H9 (cell line): ENCODE results near the gene SH2D3C. TPM values are rescaled to one million over a fixed set of nuclear protein-coding genes. Genes with fewer than 3 reads are reported as not detected.

Experiments
- DNase-seq: peaks from one replicate; pipeline ENCODE4 v3.0.0-alpha.2; 2017
- H2AFZ ChIP-seq: one replicate; pipeline ENCODE4 v1.6.1; 2013; ENCODE audit warnings: mild to moderate bottlenecking, low read length, control low read depth, moderate library complexity
- H2AK5ac ChIP-seq: 2 replicates; pipeline ENCODE4 v1.6.1; 2013; ENCODE audit warnings: low read length, control low read depth, mixed read lengths; ENCODE audit not compliant: insufficient read length
- H2BK120ac ChIP-seq: one replicate; pipeline ENCODE4 v1.6.1; 2013; ENCODE audit warnings: low read depth, mild to moderate bottlenecking, low read length, control low read depth, inconsistent platforms; ENCODE audit not compliant: poor library complexity, severe bottlenecking
- H2BK12ac ChIP-seq: 2 replicates; pipeline ENCODE4 v1.6.1; 2013; ENCODE audit warnings: low read length, control low read depth, mixed read lengths, low read depth; ENCODE audit not compliant: insufficient read length
- H2BK15ac ChIP-seq: 2 replicates; pipeline ENCODE4 v1.6.1; 2013; ENCODE audit warnings: low read depth, low read length, control low read depth
- H2BK20ac ChIP-seq: one replicate; pipeline ENCODE4 v1.6.1; 2013; ENCODE audit warnings: low read depth, mild to moderate bottlenecking, low read length, control low read depth, inconsistent platforms; ENCODE audit not compliant: poor library complexity, severe bottlenecking
- H2BK5ac ChIP-seq: 2 replicates; pipeline ENCODE4 v1.6.1; 2013; ENCODE audit warnings: low read length, control low read depth, mixed read lengths; ENCODE audit not compliant: insufficient read length
- H3K14ac ChIP-seq: 2 replicates; pipeline ENCODE4 v1.6.1; 2013; ENCODE audit warnings: low read length, control low read depth; ENCODE audit not compliant: insufficient read depth
- H3K18ac ChIP-seq: 2 replicates; pipeline ENCODE4 v1.6.1; 2013; ENCODE audit warnings: low read depth, mild to moderate bottlenecking, mixed read lengths, low read length, control low read depth; ENCODE audit not compliant: insufficient read length
- H3K23ac ChIP-seq: 2 replicates; pipeline ENCODE4 v1.6.1; 2013; ENCODE audit warnings: low read length, control low read depth, mixed read lengths, low read depth; ENCODE audit not compliant: insufficient read length
- H3K23me2 ChIP-seq: 2 replicates; pipeline ENCODE4 v1.6.1; 2013; ENCODE audit warnings: low read depth, mild to moderate bottlenecking, mixed read lengths, low read length, control low read depth; ENCODE audit not compliant: insufficient read length, poor library complexity, severe bottlenecking
- H3K27ac ChIP-seq: 2 replicates; pipeline ENCODE4 v1.5.1; 2013; ENCODE audit warnings: low read length, control low read depth, mixed read lengths, low read depth; ENCODE audit not compliant: insufficient read length
- H3K27me3 ChIP-seq: 2 replicates; pipeline ENCODE4 v1.6.1; 2013; ENCODE audit warnings: low read length, control low read depth, inconsistent platforms; ENCODE audit not compliant: insufficient read depth
- H3K4ac ChIP-seq: 2 replicates; pipeline ENCODE4 v1.6.1; 2013; ENCODE audit warnings: low read depth, mild to moderate bottlenecking, control low read depth, inconsistent platforms, low read length, moderate library complexity
- H3K4me1 ChIP-seq: 2 replicates; pipeline ENCODE4 v1.6.1; 2013; ENCODE audit warnings: low read length, control low read depth, inconsistent platforms; ENCODE audit not compliant: insufficient read depth
- H3K4me2 ChIP-seq: 2 replicates; pipeline ENCODE4 v1.6.1; 2013; ENCODE audit warnings: low read length, control low read depth, mixed read lengths; ENCODE audit not compliant: insufficient read length, insufficient read depth
- H3K56ac ChIP-seq: 2 replicates; pipeline ENCODE4 v1.6.1; 2013; ENCODE audit warnings: low read depth, mild to moderate bottlenecking, mixed read lengths, low read length, control low read depth; ENCODE audit not compliant: insufficient read length
- H3K79me1 ChIP-seq: 2 replicates; pipeline ENCODE4 v1.6.1; 2013; ENCODE audit warnings: low read depth, mild to moderate bottlenecking, moderate library complexity, low read length, control low read depth, inconsistent platforms; ENCODE audit not compliant: insufficient read depth, poor library complexity, severe bottlenecking
- H3K79me2 ChIP-seq: 2 replicates; pipeline ENCODE4 v1.6.1; 2013; ENCODE audit warnings: low read length, control low read depth, inconsistent platforms; ENCODE audit not compliant: insufficient read depth
- H3K9ac ChIP-seq: 2 replicates; pipeline ENCODE4 v1.6.1; 2013; ENCODE audit warnings: low read length, control low read depth, mixed read lengths; ENCODE audit not compliant: insufficient read length; ENCODE audit errors: extremely low read depth
- H3K9me3 ChIP-seq: one replicate; pipeline ENCODE4 v1.6.1; 2013; ENCODE audit warnings: low read depth, low read length, inconsistent platforms; ENCODE audit not compliant: control insufficient read depth
- H3T11ph ChIP-seq: one replicate; pipeline ENCODE4 v1.6.1; 2013; ENCODE audit warnings: mild to moderate bottlenecking, low read length, control low read depth, inconsistent platforms
- H4K20me1 ChIP-seq: one replicate; pipeline ENCODE4 v1.6.1; 2013; ENCODE audit not compliant: control insufficient read depth, insufficient read length, insufficient read depth
- H4K5ac ChIP-seq: 2 replicates; pipeline ENCODE4 v1.6.1; 2013; ENCODE audit warnings: low read depth, mild to moderate bottlenecking, mixed read lengths, low read length, control low read depth; ENCODE audit not compliant: insufficient read length
- H4K8ac ChIP-seq: replicated peaks from 2 replicates; pipeline ENCODE4 v1.6.1; 2013; ENCODE audit warnings: low read length, control low read depth, mixed read lengths, low read depth; ENCODE audit not compliant: insufficient read length
- H4K91ac ChIP-seq: 2 replicates; pipeline ENCODE4 v1.6.1; 2013; ENCODE audit warnings: low read depth, mild to moderate bottlenecking, moderate library complexity, mixed read lengths, low read length, control low read depth; ENCODE audit not compliant: insufficient read length
- H3K27ac Mint-ChIP-seq, 3 experiments: 2 replicates in 2 of 3; 3 replicates in 1 of 3; pipeline ENCODE4 v1.8.0; 2020 to 2021; ENCODE audit warnings: mixed read lengths in 3 of 3, mild to moderate bottlenecking in 1 of 3, moderate library complexity in 1 of 3
- H3K27me3 Mint-ChIP-seq: 2 replicates; pipeline ENCODE4 v1.8.0; 2021; ENCODE audit warnings: low read depth, mild to moderate bottlenecking, moderate library complexity, mixed read lengths
- H3K36me3 Mint-ChIP-seq, 3 experiments: 2 replicates in 2 of 3; 3 replicates in 1 of 3; pipeline ENCODE4 v1.8.0; 2020 to 2021; ENCODE audit warnings: low read depth in 3 of 3, mixed read lengths in 3 of 3; ENCODE audit not compliant: insufficient read depth in 1 of 3
- H3K4me1 Mint-ChIP-seq, 2 experiments: 2 replicates each; pipeline ENCODE4 v1.8.0; 2020; ENCODE audit warnings: mixed read lengths in 2 of 2
- H3K4me3 Mint-ChIP-seq, 2 experiments: 2 replicates in 1 of 2; 3 replicates in 1 of 2; pipeline ENCODE4 v1.8.0; 2020 to 2021; ENCODE audit warnings: mild to moderate bottlenecking in 2 of 2, mixed read lengths in 2 of 2, moderate library complexity in 1 of 2
- H3K9me3 Mint-ChIP-seq, 2 experiments: 2 replicates in 1 of 2; 3 replicates in 1 of 2; pipeline ENCODE4 v1.8.0; 2020; ENCODE audit warnings: mild to moderate bottlenecking in 2 of 2, mixed read lengths in 2 of 2, moderate library complexity in 1 of 2
- WGBS: extraction: QIAGEN DNeasy Blood & Tissue Kit; methylation state at CpG from one replicate; pipeline ENCODE4 v1.1.7; 2013; ENCODE audit warnings: missing lambda C conversion rate, low lambda C conversion rate, mixed read lengths; ENCODE audit not compliant: insufficient read length; ENCODE audit errors: extremely low coverage; 5-methylcytosine and 5-hydroxymethylcytosine counted together
- total RNA-seq: library from RNA; stranded (reverse); gene quantifications from 2 replicates; pipeline ENCODE4 v1.2.1, GENCODE V29; 2021
- TF ChIP-seq, protein P1 (sequence below): fragments of 200-600 bp; sonication (generic); conservative IDR thresholded peaks from 3 replicates; pipeline ENCODE4 v1.8.0; 2021; ENCODE audit warnings: antibody characterized with exemption, mild to moderate bottlenecking

The SH2D3C gene
- total RNA-seq, 1 experiment from 2014 or later, result 1.7 TPM

DNA sequence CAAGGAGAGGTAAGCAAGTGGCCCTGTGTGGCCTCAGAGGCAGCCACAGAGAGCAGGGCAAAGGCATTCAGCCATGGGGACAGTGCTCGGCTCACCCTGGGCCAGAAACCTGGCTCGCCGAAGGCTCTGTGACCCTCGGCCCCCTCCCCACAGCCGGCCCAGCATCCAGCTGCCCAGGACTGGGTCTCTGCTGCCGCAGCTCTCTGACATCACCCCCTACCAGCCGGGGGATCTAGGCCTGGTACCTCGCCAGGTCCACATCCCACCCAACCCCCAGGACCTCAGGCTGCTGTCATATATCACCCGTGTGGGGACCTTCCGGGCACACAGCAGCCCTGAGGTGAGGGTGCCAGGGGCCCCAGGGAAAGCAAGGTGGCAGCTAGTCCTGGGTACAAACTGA is 65.6 kb downstream of the SH2D3C start:
- no peaks in the 10 kb centered on the region for H3K27me3 ChIP-seq
- no peaks in the 10 kb centered on the region; a peak in 1 of 7 replicates for H3K36me3 Mint-ChIP-seq
- no peak overlapping the region for H2BK5ac ChIP-seq
- H3K4me3 Mint-ChIP-seq, result no peak overlapping the region
- H2BK12ac ChIP-seq, result no peak overlapping the region
- no peak overlapping the region for H3K23ac ChIP-seq
- TF ChIP-seq, protein P1, sequence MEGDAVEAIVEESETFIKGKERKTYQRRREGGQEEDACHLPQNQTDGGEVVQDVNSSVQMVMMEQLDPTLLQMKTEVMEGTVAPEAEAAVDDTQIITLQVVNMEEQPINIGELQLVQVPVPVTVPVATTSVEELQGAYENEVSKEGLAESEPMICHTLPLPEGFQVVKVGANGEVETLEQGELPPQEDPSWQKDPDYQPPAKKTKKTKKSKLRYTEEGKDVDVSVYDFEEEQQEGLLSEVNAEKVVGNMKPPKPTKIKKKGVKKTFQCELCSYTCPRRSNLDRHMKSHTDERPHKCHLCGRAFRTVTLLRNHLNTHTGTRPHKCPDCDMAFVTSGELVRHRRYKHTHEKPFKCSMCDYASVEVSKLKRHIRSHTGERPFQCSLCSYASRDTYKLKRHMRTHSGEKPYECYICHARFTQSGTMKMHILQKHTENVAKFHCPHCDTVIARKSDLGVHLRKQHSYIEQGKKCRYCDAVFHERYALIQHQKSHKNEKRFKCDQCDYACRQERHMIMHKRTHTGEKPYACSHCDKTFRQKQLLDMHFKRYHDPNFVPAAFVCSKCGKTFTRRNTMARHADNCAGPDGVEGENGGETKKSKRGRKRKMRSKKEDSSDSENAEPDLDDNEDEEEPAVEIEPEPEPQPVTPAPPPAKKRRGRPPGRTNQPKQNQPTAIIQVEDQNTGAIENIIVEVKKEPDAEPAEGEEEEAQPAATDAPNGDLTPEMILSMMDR, result no peak
- no peak overlapping the region for H3K27ac Mint-ChIP-seq
- no peaks in the 10 kb centered on the region for H4K20me1 ChIP-seq
- H3K23me2 ChIP-seq, result peaks cover 13% of the 10 kb centered on the region
- H4K8ac ChIP-seq, result no peak overlapping the region
- no peak overlapping the region for H2BK120ac ChIP-seq
- H3K4ac ChIP-seq, result no peak overlapping the region
- H3K79me2 ChIP-seq, result no peaks in the 10 kb centered on the region
- no CpG with 5 or more reads among the region's 10 CpGs for WGBS
- H2AFZ ChIP-seq, result no peak overlapping the region
- no peak overlapping the region for H3K4me2 ChIP-seq
- H3T11ph ChIP-seq, result no peak overlapping the region
- no peak overlapping the region for H3K56ac ChIP-seq
- no peaks in the 10 kb centered on the region for H3K9me3 ChIP-seq
- H3K27me3 Mint-ChIP-seq, result peaks cover 10% of the 10 kb centered on the region
- no peak overlapping the region for H4K5ac ChIP-seq
- no peak for DNase-seq
- no peak overlapping the region for H3K14ac ChIP-seq
- no peak overlapping the region for H2BK15ac ChIP-seq
- H2BK20ac ChIP-seq, result no peak overlapping the region
- H3K9ac ChIP-seq, result no peak overlapping the region
- no peak overlapping the region for H3K18ac ChIP-seq
- H2AK5ac ChIP-seq, result no peak overlapping the region
- H3K4me1 ChIP-seq, result no peaks in the 10 kb centered on the region; the same call in 1 of the 2 replicates
- H3K79me1 ChIP-seq, result no peaks in the 10 kb centered on the region
- peaks cover 24 to 34% of the 10 kb centered on the region in 2 experiments for H3K4me1 Mint-ChIP-seq
- H3K27ac ChIP-seq, result no peak overlapping the region
- peaks cover 0 to 2% of the 10 kb centered on the region in 2 experiments; a peak in 1 of 5 replicates for H3K9me3 Mint-ChIP-seq
- H4K91ac ChIP-seq, result no peak overlapping the region
